ENCODE results near the gene AFF3.

AFF3 gene

GRCh38 chr2:99857372-99857771, 285.0 kb downstream of the AFF3 start:
- Histone ChIP-seq H3K4me3 (ENCODE audit: low read length in 2 of 2) (no peak overlapping the region), H3K4me1 (ENCODE audit: control insufficient read depth, insufficient read depth, low read length) (no peaks in the 10 kb centered on the region), H3K27me3 (ENCODE audit: control insufficient read depth in 1 of 2, insufficient read depth in 2 of 2, low read length in 2 of 2) (no peaks in the 10 kb centered on the region), H3K36me3 (ENCODE audit: control insufficient read depth in 2 of 2, insufficient read depth in 2 of 2, low read length in 2 of 2) (no peaks in the 10 kb centered on the region), H3K9me3 (ENCODE audit: control insufficient read depth in 2 of 2, low read length in 2 of 2) (no peaks in the 10 kb centered on the region), H3K9ac (ENCODE audit: low read length in 2 of 2) (no peak overlapping the region), H3K27ac (ENCODE audit: low read length) (no peak overlapping the region)

- H3K36me3 ChIP-seq (ENCODE audit: control insufficient read depth in 2 of 2, insufficient read depth in 2 of 2, low read length in 2 of 2) = no peaks in the 10 kb centered on the region
- no peak overlapping the region for H3K27ac ChIP-seq (ENCODE audit: low read length)
- H3K4me3 ChIP-seq (ENCODE audit: low read length in 2 of 2) = no peak overlapping the region
- no peaks in the 10 kb centered on the region for H3K9me3 ChIP-seq (ENCODE audit: control insufficient read depth in 2 of 2, low read length in 2 of 2)
- no peaks in the 10 kb centered on the region for H3K27me3 ChIP-seq (ENCODE audit: control insufficient read depth in 1 of 2, insufficient read depth in 2 of 2, low read length in 2 of 2)
- no peak overlapping the region for H3K9ac ChIP-seq (ENCODE audit: low read length in 2 of 2)
- no peaks in the 10 kb centered on the region for H3K4me1 ChIP-seq (ENCODE audit: control insufficient read depth, insufficient read depth, low read length)
Observed at GRCh38 chr2:99856119-99856518, 286.3 kb downstream of the AFF3 start.

- Histone ChIP-seq H3K36me3 (ENCODE audit: control insufficient read depth in 2 of 2, insufficient read depth in 2 of 2, low read length in 2 of 2) (no peaks in the 10 kb centered on the region), H3K27me3 (ENCODE audit: control insufficient read depth in 1 of 2, insufficient read depth in 2 of 2, low read length in 2 of 2) (no peaks in the 10 kb centered on the region), H3K4me1 (ENCODE audit: control insufficient read depth, insufficient read depth, low read length) (no peaks in the 10 kb centered on the region), H3K4me3 (ENCODE audit: low read length in 2 of 2) (no peak overlapping the region), H3K9ac (ENCODE audit: low read length in 2 of 2) (no peak overlapping the region), H3K9me3 (ENCODE audit: control insufficient read depth in 2 of 2, low read length in 2 of 2) (no peaks in the 10 kb centered on the region), H3K27ac (ENCODE audit: low read length) (no peak overlapping the region)
Observed at GRCh38 chr2:99854236-99854852, 288.0 kb downstream of the AFF3 start.

GRCh38 chr2:99852956-99853355, 289.4 kb downstream of the AFF3 start:
- Histone ChIP-seq H3K36me3 (ENCODE audit: control insufficient read depth in 2 of 2, insufficient read depth in 2 of 2, low read length in 2 of 2) (no peaks in the 10 kb centered on the region), H3K27ac (ENCODE audit: low read length) (no peak overlapping the region), H3K9ac (ENCODE audit: low read length in 2 of 2) (no peak overlapping the region), H3K4me1 (ENCODE audit: control insufficient read depth, insufficient read depth, low read length) (no peaks in the 10 kb centered on the region), H3K9me3 (ENCODE audit: control insufficient read depth in 2 of 2, low read length in 2 of 2) (no peaks in the 10 kb centered on the region), H3K27me3 (ENCODE audit: control insufficient read depth in 1 of 2, insufficient read depth in 2 of 2, low read length in 2 of 2) (no peaks in the 10 kb centered on the region), H3K4me3 (ENCODE audit: low read length in 2 of 2) (no peak overlapping the region)

GRCh38 chr2:99852376-99852934, 289.9 kb downstream of the AFF3 start:
- no peak overlapping the region for H3K4me3 ChIP-seq (ENCODE audit: low read length in 2 of 2)
- H3K36me3 ChIP-seq (ENCODE audit: control insufficient read depth in 2 of 2, insufficient read depth in 2 of 2, low read length in 2 of 2) = no peaks in the 10 kb centered on the region
- no peaks in the 10 kb centered on the region for H3K27me3 ChIP-seq (ENCODE audit: control insufficient read depth in 1 of 2, insufficient read depth in 2 of 2, low read length in 2 of 2)
- H3K4me1 ChIP-seq (ENCODE audit: control insufficient read depth, insufficient read depth, low read length) = no peaks in the 10 kb centered on the region
- H3K9ac ChIP-seq (ENCODE audit: low read length in 2 of 2) = no peak overlapping the region
- H3K27ac ChIP-seq (ENCODE audit: low read length) = no peak overlapping the region
- H3K9me3 ChIP-seq (ENCODE audit: control insufficient read depth in 2 of 2, low read length in 2 of 2) = no peaks in the 10 kb centered on the region

- Histone ChIP-seq H3K9ac (ENCODE audit: low read length in 2 of 2) (no peak overlapping the region), H3K27ac (ENCODE audit: low read length) (no peak overlapping the region), H3K4me1 (ENCODE audit: control insufficient read depth, insufficient read depth, low read length) (no peaks in the 10 kb centered on the region), H3K9me3 (ENCODE audit: control insufficient read depth in 2 of 2, low read length in 2 of 2) (no peaks in the 10 kb centered on the region), H3K4me3 (ENCODE audit: low read length in 2 of 2) (no peak overlapping the region), H3K36me3 (ENCODE audit: control insufficient read depth in 2 of 2, insufficient read depth in 2 of 2, low read length in 2 of 2) (no peaks in the 10 kb centered on the region), H3K27me3 (ENCODE audit: control insufficient read depth in 1 of 2, insufficient read depth in 2 of 2, low read length in 2 of 2) (no peaks in the 10 kb centered on the region)
Observed at GRCh38 chr2:99851811-99852210, 290.6 kb downstream of the AFF3 start.

GRCh38 chr2:99851089-99851488, 291.3 kb downstream of the AFF3 start:
- Histone ChIP-seq H3K4me3 (ENCODE audit: low read length in 2 of 2) (no peak overlapping the region), H3K9me3 (ENCODE audit: control insufficient read depth in 2 of 2, low read length in 2 of 2) (no peaks in the 10 kb centered on the region), H3K9ac (ENCODE audit: low read length in 2 of 2) (no peak overlapping the region), H3K36me3 (ENCODE audit: control insufficient read depth in 2 of 2, insufficient read depth in 2 of 2, low read length in 2 of 2) (no peaks in the 10 kb centered on the region), H3K27ac (ENCODE audit: low read length) (no peak overlapping the region), H3K27me3 (ENCODE audit: control insufficient read depth in 1 of 2, insufficient read depth in 2 of 2, low read length in 2 of 2) (no peaks in the 10 kb centered on the region), H3K4me1 (ENCODE audit: control insufficient read depth, insufficient read depth, low read length) (no peaks in the 10 kb centered on the region)

GRCh38 chr2:99850084-99850710, 292.2 kb downstream of the AFF3 start:
- H3K27ac ChIP-seq (ENCODE audit: low read length) = no peak overlapping the region
- no peaks in the 10 kb centered on the region for H3K36me3 ChIP-seq (ENCODE audit: control insufficient read depth in 2 of 2, insufficient read depth in 2 of 2, low read length in 2 of 2)
- no peak overlapping the region for H3K9ac ChIP-seq (ENCODE audit: low read length in 2 of 2)
- no peaks in the 10 kb centered on the region for H3K27me3 ChIP-seq (ENCODE audit: control insufficient read depth in 1 of 2, insufficient read depth in 2 of 2, low read length in 2 of 2)
- no peak overlapping the region for H3K4me3 ChIP-seq (ENCODE audit: low read length in 2 of 2)
- no peaks in the 10 kb centered on the region for H3K9me3 ChIP-seq (ENCODE audit: control insufficient read depth in 2 of 2, low read length in 2 of 2)
- H3K4me1 ChIP-seq (ENCODE audit: control insufficient read depth, insufficient read depth, low read length) = no peaks in the 10 kb centered on the region

GRCh38 chr2:99846462-99847107, 295.8 kb downstream of the AFF3 start:
- H3K4me1 ChIP-seq (ENCODE audit: control insufficient read depth, insufficient read depth, low read length) = no peaks in the 10 kb centered on the region
- H3K36me3 ChIP-seq (ENCODE audit: control insufficient read depth in 2 of 2, insufficient read depth in 2 of 2, low read length in 2 of 2) = no peaks in the 10 kb centered on the region
- no peak overlapping the region for H3K4me3 ChIP-seq (ENCODE audit: low read length in 2 of 2)
- no peaks in the 10 kb centered on the region for H3K9me3 ChIP-seq (ENCODE audit: control insufficient read depth in 2 of 2, low read length in 2 of 2)
- no peak overlapping the region for H3K9ac ChIP-seq (ENCODE audit: low read length in 2 of 2)
- no peak overlapping the region for H3K27ac ChIP-seq (ENCODE audit: low read length)
- no peaks in the 10 kb centered on the region for H3K27me3 ChIP-seq (ENCODE audit: control insufficient read depth in 1 of 2, insufficient read depth in 2 of 2, low read length in 2 of 2)

GRCh38 chr2:99845296-99845695, 297.1 kb downstream of the AFF3 start:
- H3K4me3 ChIP-seq (ENCODE audit: low read length in 2 of 2) = no peak overlapping the region
- no peaks in the 10 kb centered on the region for H3K4me1 ChIP-seq (ENCODE audit: control insufficient read depth, insufficient read depth, low read length)
- H3K27me3 ChIP-seq (ENCODE audit: control insufficient read depth in 1 of 2, insufficient read depth in 2 of 2, low read length in 2 of 2) = no peaks in the 10 kb centered on the region
- H3K36me3 ChIP-seq (ENCODE audit: control insufficient read depth in 2 of 2, insufficient read depth in 2 of 2, low read length in 2 of 2) = no peaks in the 10 kb centered on the region
- no peak overlapping the region for H3K27ac ChIP-seq (ENCODE audit: low read length)
- no peak overlapping the region for H3K9ac ChIP-seq (ENCODE audit: low read length in 2 of 2)
- no peaks in the 10 kb centered on the region for H3K9me3 ChIP-seq (ENCODE audit: control insufficient read depth in 2 of 2, low read length in 2 of 2)

GRCh38 chr2:99842451-99842850, 299.9 kb downstream of the AFF3 start:
- H3K27ac ChIP-seq (ENCODE audit: low read length) = no peak overlapping the region
- H3K4me3 ChIP-seq (ENCODE audit: low read length in 2 of 2) = no peak overlapping the region
- H3K9ac ChIP-seq (ENCODE audit: low read length in 2 of 2) = no peak overlapping the region
- H3K4me1 ChIP-seq (ENCODE audit: control insufficient read depth, insufficient read depth, low read length) = no peaks in the 10 kb centered on the region
- H3K27me3 ChIP-seq (ENCODE audit: control insufficient read depth in 1 of 2, insufficient read depth in 2 of 2, low read length in 2 of 2) = no peaks in the 10 kb centered on the region
- H3K36me3 ChIP-seq (ENCODE audit: control insufficient read depth in 2 of 2, insufficient read depth in 2 of 2, low read length in 2 of 2) = no peaks in the 10 kb centered on the region
- no peaks in the 10 kb centered on the region for H3K9me3 ChIP-seq (ENCODE audit: control insufficient read depth in 2 of 2, low read length in 2 of 2)
